Right lobe of liver (tissue), 4 donors: ENCODE data around the gene MARVELD3.

Experiments used
- CTCF ChIP-seq, 4 donors: fragments of 200-600 bp in 3 of 4; fragments of 450-650 bp in 1 of 4; IDR thresholded peaks; one replicate each; pipeline versions ENCODE4 v1.5.1 to v1.8.0; 2016 to 2022; ENCODE audit warnings: antibody characterized with exemption in 4 of 4, mild to moderate bottlenecking in 2 of 4
- POLR2A ChIP-seq: fragments of 450-650 bp; IDR thresholded peaks from one replicate; pipeline ENCODE4 v1.6.1; 2017; ENCODE audit warnings: antibody characterized with exemption, mild to moderate bottlenecking
- donor health status: DM: no; HTN: no; CAD: no.
- donor health status: DM: no; HTN: no; CAD: no.
- donor health status: DM: no; HTN: yes; CAD: no.

- TF ChIP-seq POLR2A, result no peak
- no peak for TF ChIP-seq CTCF (IDR thresholded peaks at IDR 0.05)
Observed at GRCh38 chr16:71635632-71636031, 9.6 kb downstream of the MARVELD3 start.
